Hematopoietic multipotent progenitor cell (in vitro differentiated cells): ENCODE measurements around the gene CDC14A. TPM values are rescaled to one million over a fixed set of nuclear protein-coding genes. Genes with fewer than 3 reads are reported as not detected.

ENCODE experiments used
- DNase-seq, 3 donors: peaks; one replicate each; pipeline ENCODE4 v3.0.0-alpha.2; 2011 to 2015; ENCODE audit warnings: low read depth in 2 of 3, low spot score in 2 of 3
- total RNA-seq: library from RNA; depleted of rRNA; stranded (reverse); fragments of >200 nt; gene quantifications from one replicate; pipeline ENCODE4 v1.2.3, GENCODE V29; 2012

The CDC14A gene
- total RNA-seq, 1 donor = 39.6 TPM

- no peak for DNase-seq
Measured at GRCh38 chr1:100567062-100567461, 214.8 kb downstream of the CDC14A start.

Other genes starting within 250 kb of the CDC14A start
- 1.3 TPM for gene SASS6, start 219.6 kb upstream of the CDC14A start, total RNA-seq
- 3.8 TPM for gene TRMT13, start 219.3 kb upstream of the CDC14A start, total RNA-seq
- gene LRRC39, start 174.2 kb upstream of the CDC14A start, total RNA-seq = 0.27 TPM
- 2.2 TPM for gene DBT, start 102.7 kb upstream of the CDC14A start, total RNA-seq
- gene RTCA, start 86.3 kb upstream of the CDC14A start, total RNA-seq = 13.5 TPM
- gene GPR88, start 185.6 kb downstream of the CDC14A start, total RNA-seq = under 0.01 TPM